Measurements from ENCODE around the gene MAPRE2. TPM values are rescaled to one million over a fixed set of nuclear protein-coding genes. Genes with fewer than 3 reads are reported as not detected.
A peak's percentile ranks its signal among the peaks of the same experiment; 100 is the strongest.

The MAPRE2 gene
- total and polyA plus RNA-seq, 2 of the 13 experiments (the other 11 are each of a cell fraction or from before 2014, with no cell fraction given) = 34.5 to 67.9 TPM

DNA sequence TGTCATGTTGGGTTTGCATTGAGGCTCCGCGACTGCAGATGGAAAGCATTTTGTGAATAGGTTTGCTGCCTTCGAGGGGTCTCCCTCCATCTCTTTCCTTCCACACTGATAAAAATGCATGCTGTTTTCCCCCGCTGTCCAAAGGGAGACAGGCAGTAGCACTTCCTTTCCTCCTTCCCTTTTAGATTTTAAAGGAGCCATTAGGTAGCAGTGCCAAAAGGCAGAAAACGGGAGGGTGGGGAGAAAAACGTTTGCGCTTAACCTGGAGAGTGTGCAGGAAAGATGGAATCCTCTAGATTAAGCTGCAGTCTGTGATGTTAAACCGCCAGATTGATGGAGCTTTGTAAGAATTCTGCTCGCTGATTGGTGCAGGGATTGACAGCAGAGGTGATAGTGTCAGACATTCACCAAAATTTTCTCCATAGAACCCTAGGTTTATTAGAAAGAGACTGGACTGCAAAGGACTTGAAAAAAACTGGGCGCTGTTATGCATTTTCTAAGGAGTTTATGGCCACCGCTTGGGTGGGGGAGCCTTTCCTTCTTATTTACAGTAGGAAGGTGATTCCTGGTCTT is 688 bp downstream of the MAPRE2 start:
- 2% methylated on average over 11 of the region's 11 CpGs for WGBS (ENCODE audit: low lambda C conversion rate)
- ChIA-PET POLR2A (interaction anchor here (1.0 to 1.8 kb wide), 5 partner anchors 8 to 303 kb away, joined by 3 to 7 read pairs (median 4); partner anchors contain the start of gene ZNF24), CTCF (ENCODE audit: low intra/inter-chr PET ratio, low total read pairs) (no interaction called here)
- no peak for DNase-seq (ENCODE audit: low spot score)
- in situ Hi-C loops (cut with HindIII; ENCODE audit: extremely low pct_ligation_motif_present, low pct_unique_long_range_greater_than_20kb) (no loop called here), intact Hi-C loops (cut with micrococcal nuclease; ENCODE audit: unreplicated experiment) (loop anchor here (2.0 to 10.0 kb wide), 4 partner anchors 43 to 127 kb away; no protein-coding TSS in a partner anchor)
- peak overlapping the region; percentile 92 for H3K4me2 ChIP-seq (ENCODE audit: low read depth, low read length)
- no peaks in the 10 kb centered on the region for H3K36me3 ChIP-seq (replicated peaks in 1 of 2; ENCODE audit: control insufficient read depth in 1 of 2, insufficient read depth in 2 of 2, low read length in 2 of 2)
- no peaks in the 10 kb centered on the region for H3K27me3 ChIP-seq (ENCODE audit: control insufficient read depth in 1 of 2, insufficient read depth in 2 of 2, low read length in 2 of 2)
- peak overlapping the region; percentile 71 for H3K27ac ChIP-seq (ENCODE audit: extremely low read length, insufficient read depth, low read length)
- peak overlapping the region; percentile 77 for H3K9ac ChIP-seq (ENCODE audit: insufficient read depth, low read depth, low read length)
- no peak for FAIRE-seq
- peaks cover 52% of the 10 kb centered on the region for H3K79me2 ChIP-seq (ENCODE audit: insufficient read depth, low read length)
- no peak overlapping the region for H2AFZ ChIP-seq (ENCODE audit: low read length)
- H3K9me3 ChIP-seq (ENCODE audit: low read length) = no peaks in the 10 kb centered on the region
- H3K4me3 ChIP-seq (replicated peaks in 1 of 3; ENCODE audit: insufficient read depth in 1 of 3, low read depth in 2 of 3, low read length in 3 of 3) = peak overlapping the region; percentile 74 to 84 (median 83)
- peaks cover 56% of the 10 kb centered on the region for H3K4me1 ChIP-seq (ENCODE audit: insufficient read depth, low read length)
- TSS peak; percentile 71 for BruUV-seq (replicated peaks)
- ATAC-seq = peak; percentile 55
- H4K20me1 ChIP-seq (ENCODE audit: insufficient read depth, low read length) = peaks cover 15% of the 10 kb centered on the region
- TF ChIP-seq ZBTB20 (CRISPR knock-in tag; IDR thresholded peaks at IDR 0.05; ENCODE audit: borderline replicate concordance, low read depth) = no peak
- TF ChIP-seq RBM39 (IDR thresholded peaks at IDR 0.05; ENCODE audit: low read depth, low read length, poor library complexity, severe bottlenecking) = no peak
- no peak for TF ChIP-seq NFIC (IDR thresholded peaks at IDR 0.05; ENCODE audit: low read length)
- no peak for TF ChIP-seq ZNF180 (CRISPR knock-in tag; IDR thresholded peaks at IDR 0.05; ENCODE audit: borderline replicate concordance, low read depth)
- TF ChIP-seq IKZF4 (CRISPR knock-in tag; IDR thresholded peaks at IDR 0.05; ENCODE audit: borderline replicate concordance, low read depth, not compliant biosample characterization) = no peak
- TF ChIP-seq, protein P1, sequence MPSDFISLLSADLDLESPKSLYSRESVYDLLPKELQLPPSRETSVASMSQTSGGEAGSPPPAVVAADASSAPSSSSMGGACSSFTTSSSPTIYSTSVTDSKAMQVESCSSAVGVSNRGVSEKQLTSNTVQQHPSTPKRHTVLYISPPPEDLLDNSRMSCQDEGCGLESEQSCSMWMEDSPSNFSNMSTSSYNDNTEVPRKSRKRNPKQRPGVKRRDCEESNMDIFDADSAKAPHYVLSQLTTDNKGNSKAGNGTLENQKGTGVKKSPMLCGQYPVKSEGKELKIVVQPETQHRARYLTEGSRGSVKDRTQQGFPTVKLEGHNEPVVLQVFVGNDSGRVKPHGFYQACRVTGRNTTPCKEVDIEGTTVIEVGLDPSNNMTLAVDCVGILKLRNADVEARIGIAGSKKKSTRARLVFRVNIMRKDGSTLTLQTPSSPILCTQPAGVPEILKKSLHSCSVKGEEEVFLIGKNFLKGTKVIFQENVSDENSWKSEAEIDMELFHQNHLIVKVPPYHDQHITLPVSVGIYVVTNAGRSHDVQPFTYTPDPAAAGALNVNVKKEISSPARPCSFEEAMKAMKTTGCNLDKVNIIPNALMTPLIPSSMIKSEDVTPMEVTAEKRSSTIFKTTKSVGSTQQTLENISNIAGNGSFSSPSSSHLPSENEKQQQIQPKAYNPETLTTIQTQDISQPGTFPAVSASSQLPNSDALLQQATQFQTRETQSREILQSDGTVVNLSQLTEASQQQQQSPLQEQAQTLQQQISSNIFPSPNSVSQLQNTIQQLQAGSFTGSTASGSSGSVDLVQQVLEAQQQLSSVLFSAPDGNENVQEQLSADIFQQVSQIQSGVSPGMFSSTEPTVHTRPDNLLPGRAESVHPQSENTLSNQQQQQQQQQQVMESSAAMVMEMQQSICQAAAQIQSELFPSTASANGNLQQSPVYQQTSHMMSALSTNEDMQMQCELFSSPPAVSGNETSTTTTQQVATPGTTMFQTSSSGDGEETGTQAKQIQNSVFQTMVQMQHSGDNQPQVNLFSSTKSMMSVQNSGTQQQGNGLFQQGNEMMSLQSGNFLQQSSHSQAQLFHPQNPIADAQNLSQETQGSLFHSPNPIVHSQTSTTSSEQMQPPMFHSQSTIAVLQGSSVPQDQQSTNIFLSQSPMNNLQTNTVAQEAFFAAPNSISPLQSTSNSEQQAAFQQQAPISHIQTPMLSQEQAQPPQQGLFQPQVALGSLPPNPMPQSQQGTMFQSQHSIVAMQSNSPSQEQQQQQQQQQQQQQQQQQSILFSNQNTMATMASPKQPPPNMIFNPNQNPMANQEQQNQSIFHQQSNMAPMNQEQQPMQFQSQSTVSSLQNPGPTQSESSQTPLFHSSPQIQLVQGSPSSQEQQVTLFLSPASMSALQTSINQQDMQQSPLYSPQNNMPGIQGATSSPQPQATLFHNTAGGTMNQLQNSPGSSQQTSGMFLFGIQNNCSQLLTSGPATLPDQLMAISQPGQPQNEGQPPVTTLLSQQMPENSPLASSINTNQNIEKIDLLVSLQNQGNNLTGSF (CRISPR knock-in tag; IDR thresholded peaks at IDR 0.05) = no peak
- no peak for TF ChIP-seq ZNF883 (CRISPR knock-in tag; IDR thresholded peaks at IDR 0.05; ENCODE audit: not compliant biosample characterization)
- no peak for TF ChIP-seq KLF6 (CRISPR knock-in tag; IDR thresholded peaks at IDR 0.05)
- no peak for TF ChIP-seq REXO4 (CRISPR knock-in tag; IDR thresholded peaks at IDR 0.05; ENCODE audit: borderline replicate concordance)
- TF ChIP-seq, protein P2, sequence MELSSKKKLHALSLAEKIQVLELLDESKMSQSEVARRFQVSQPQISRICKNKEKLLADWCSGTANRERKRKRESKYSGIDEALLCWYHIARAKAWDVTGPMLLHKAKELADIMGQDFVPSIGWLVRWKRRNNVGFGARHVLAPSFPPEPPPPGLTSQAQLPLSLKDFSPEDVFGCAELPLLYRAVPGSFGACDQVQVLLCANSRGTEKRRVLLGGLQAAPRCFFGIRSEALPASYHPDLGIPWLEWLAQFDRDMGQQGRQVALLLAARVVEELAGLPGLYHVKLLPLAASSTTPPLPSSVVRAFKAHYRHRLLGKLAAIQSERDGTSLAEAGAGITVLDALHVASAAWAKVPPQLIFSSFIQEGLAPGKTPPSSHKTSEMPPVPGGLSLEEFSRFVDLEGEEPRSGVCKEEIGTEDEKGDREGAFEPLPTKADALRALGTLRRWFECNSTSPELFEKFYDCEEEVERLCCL (CRISPR knock-in tag; IDR thresholded peaks at IDR 0.05; ENCODE audit: borderline replicate concordance) = no peak
- TF ChIP-seq, protein P3, sequence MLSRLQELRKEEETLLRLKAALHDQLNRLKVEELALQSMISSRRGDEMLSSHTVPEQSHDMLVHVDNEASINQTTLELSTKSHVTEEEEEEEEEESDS (CRISPR knock-in tag; IDR thresholded peaks at IDR 0.05; ENCODE audit: borderline replicate concordance) = no peak
- TF ChIP-seq AHR (CRISPR knock-in tag; IDR thresholded peaks at IDR 0.05) = no peak
- TF ChIP-seq MED13 (CRISPR knock-in tag; IDR thresholded peaks at IDR 0.05) = no peak
- no peak for TF ChIP-seq HNF4A (CRISPR knock-in tag; IDR thresholded peaks at IDR 0.05)
- TF ChIP-seq, protein P4, sequence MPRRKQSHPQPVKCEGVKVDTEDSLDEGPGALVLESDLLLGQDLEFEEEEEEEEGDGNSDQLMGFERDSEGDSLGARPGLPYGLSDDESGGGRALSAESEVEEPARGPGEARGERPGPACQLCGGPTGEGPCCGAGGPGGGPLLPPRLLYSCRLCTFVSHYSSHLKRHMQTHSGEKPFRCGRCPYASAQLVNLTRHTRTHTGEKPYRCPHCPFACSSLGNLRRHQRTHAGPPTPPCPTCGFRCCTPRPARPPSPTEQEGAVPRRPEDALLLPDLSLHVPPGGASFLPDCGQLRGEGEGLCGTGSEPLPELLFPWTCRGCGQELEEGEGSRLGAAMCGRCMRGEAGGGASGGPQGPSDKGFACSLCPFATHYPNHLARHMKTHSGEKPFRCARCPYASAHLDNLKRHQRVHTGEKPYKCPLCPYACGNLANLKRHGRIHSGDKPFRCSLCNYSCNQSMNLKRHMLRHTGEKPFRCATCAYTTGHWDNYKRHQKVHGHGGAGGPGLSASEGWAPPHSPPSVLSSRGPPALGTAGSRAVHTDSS (CRISPR knock-in tag; conservative IDR thresholded peaks at IDR 0.05) = no peak
- no peak for TF ChIP-seq RELA (CRISPR knock-in tag; IDR thresholded peaks at IDR 0.05)

All from HepG2 (cell line).